Measurements from ENCODE around the gene CUL2. TPM values are rescaled to one million over a fixed set of nuclear protein-coding genes. Genes with fewer than 3 reads are reported as not detected.

The CUL2 gene
- total RNA-seq, 1 donor from 2014 or later = 43.4 TPM

GRCh38 chr10:34967335-34967880 is 122.7 kb downstream of the CUL2 start:
- no peaks in the 10 kb centered on the region for H3K36me3 Mint-ChIP-seq (ENCODE audit: low read depth, unreplicated experiment)
- no peak for DNase-seq (ENCODE audit: low spot score)
- no peak overlapping the region for H3K4me3 Mint-ChIP-seq (ENCODE audit: unreplicated experiment)
- H3K27ac Mint-ChIP-seq (ENCODE audit: unreplicated experiment) = no peak overlapping the region
- TF ChIP-seq, protein P1, sequence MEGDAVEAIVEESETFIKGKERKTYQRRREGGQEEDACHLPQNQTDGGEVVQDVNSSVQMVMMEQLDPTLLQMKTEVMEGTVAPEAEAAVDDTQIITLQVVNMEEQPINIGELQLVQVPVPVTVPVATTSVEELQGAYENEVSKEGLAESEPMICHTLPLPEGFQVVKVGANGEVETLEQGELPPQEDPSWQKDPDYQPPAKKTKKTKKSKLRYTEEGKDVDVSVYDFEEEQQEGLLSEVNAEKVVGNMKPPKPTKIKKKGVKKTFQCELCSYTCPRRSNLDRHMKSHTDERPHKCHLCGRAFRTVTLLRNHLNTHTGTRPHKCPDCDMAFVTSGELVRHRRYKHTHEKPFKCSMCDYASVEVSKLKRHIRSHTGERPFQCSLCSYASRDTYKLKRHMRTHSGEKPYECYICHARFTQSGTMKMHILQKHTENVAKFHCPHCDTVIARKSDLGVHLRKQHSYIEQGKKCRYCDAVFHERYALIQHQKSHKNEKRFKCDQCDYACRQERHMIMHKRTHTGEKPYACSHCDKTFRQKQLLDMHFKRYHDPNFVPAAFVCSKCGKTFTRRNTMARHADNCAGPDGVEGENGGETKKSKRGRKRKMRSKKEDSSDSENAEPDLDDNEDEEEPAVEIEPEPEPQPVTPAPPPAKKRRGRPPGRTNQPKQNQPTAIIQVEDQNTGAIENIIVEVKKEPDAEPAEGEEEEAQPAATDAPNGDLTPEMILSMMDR (IDR thresholded peaks at IDR 0.05; ENCODE audit: unreplicated experiment) = no peak
- H3K9me3 Mint-ChIP-seq (ENCODE audit: unreplicated experiment) = no peaks in the 10 kb centered on the region
- H3K4me1 Mint-ChIP-seq (ENCODE audit: unreplicated experiment) = no peaks in the 10 kb centered on the region
- no peaks in the 10 kb centered on the region for H3K27me3 Mint-ChIP-seq (ENCODE audit: unreplicated experiment)

GRCh38 chr10:34966451-34966850 is 123.7 kb downstream of the CUL2 start:
- H3K4me1 Mint-ChIP-seq (ENCODE audit: unreplicated experiment) = no peaks in the 10 kb centered on the region
- no peaks in the 10 kb centered on the region for H3K27me3 Mint-ChIP-seq (ENCODE audit: unreplicated experiment)
- no peaks in the 10 kb centered on the region for H3K9me3 Mint-ChIP-seq (ENCODE audit: unreplicated experiment)
- no peak overlapping the region for H3K27ac Mint-ChIP-seq (ENCODE audit: unreplicated experiment)
- no peak for DNase-seq (ENCODE audit: low spot score)
- no peaks in the 10 kb centered on the region for H3K36me3 Mint-ChIP-seq (ENCODE audit: low read depth, unreplicated experiment)
- TF ChIP-seq, protein P1 (IDR thresholded peaks at IDR 0.05; ENCODE audit: unreplicated experiment) = no peak
- H3K4me3 Mint-ChIP-seq (ENCODE audit: unreplicated experiment) = no peak overlapping the region

DNA sequence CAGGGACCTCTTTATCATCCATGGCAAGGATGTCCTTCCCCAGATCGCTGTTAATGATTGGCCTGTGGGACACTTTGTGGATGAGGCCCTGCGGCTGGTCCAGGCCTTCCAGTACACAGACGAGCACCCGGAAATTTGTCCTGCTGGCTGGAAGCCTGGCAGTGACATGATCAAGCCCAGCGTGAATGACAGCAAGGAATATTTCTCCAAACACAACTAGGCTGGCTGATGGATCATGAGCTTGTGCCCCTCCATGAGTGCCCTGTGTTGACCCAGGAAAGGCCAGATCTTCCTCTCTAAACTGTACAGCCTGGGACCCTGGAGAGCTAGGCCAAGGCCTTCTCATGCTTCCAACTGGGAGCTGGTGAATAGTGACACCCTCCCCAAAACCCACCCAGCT is 124.1 kb downstream of the CUL2 start:
- Mint-ChIP-seq H3K9me3 (ENCODE audit: unreplicated experiment) (no peaks in the 10 kb centered on the region), H3K4me3 (ENCODE audit: unreplicated experiment) (no peak overlapping the region), H3K4me1 (ENCODE audit: unreplicated experiment) (no peaks in the 10 kb centered on the region), H3K27ac (ENCODE audit: unreplicated experiment) (no peak overlapping the region), H3K27me3 (ENCODE audit: unreplicated experiment) (no peaks in the 10 kb centered on the region), H3K36me3 (ENCODE audit: low read depth, unreplicated experiment) (no peaks in the 10 kb centered on the region)
- no peak for DNase-seq (ENCODE audit: low spot score)
- TF ChIP-seq, protein P1 (IDR thresholded peaks at IDR 0.05; ENCODE audit: unreplicated experiment) = no peak

DNA sequence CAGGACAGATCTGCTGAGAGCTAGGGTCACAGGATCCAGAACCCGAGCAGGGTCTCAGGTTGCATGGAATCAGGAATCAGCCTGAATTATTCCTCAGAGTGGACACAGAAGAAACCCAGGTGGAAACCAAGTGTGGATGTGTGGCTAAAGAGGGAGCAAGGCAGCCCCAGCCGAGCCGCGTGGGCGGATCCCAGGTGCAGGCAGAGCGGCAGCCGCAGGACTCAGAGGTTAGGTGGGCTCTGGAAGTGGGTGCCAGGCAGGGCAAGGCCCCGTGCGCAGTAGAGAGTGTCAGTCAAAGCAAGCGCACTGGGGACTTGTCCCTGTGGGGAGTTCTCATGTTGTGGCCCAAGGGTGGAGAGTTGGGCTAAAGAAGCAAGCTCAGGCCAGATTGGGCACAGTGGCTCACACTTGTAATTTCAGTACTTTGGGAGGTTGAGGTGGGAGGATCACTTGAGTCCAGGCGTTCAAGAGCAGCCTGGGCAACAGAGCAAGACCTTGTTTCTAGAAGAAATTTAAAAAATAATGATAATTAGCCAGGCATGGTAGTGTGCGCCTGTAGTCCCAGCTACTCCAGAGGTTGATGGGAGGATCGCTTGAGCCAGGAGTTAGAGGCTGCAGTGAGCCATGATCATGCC is 125.9 kb downstream of the CUL2 start:
- Mint-ChIP-seq H3K4me1 (ENCODE audit: unreplicated experiment) (no peaks in the 10 kb centered on the region), H3K4me3 (ENCODE audit: unreplicated experiment) (no peak overlapping the region), H3K9me3 (ENCODE audit: unreplicated experiment) (no peaks in the 10 kb centered on the region), H3K27ac (ENCODE audit: unreplicated experiment) (no peak overlapping the region), H3K36me3 (ENCODE audit: low read depth, unreplicated experiment) (no peaks in the 10 kb centered on the region), H3K27me3 (ENCODE audit: unreplicated experiment) (no peaks in the 10 kb centered on the region)
- DNase-seq (ENCODE audit: low spot score) = no peak
- TF ChIP-seq, protein P1 (IDR thresholded peaks at IDR 0.05; ENCODE audit: unreplicated experiment) = no peak

- no peak for DNase-seq (ENCODE audit: low spot score)
- no peaks in the 10 kb centered on the region for H3K27me3 Mint-ChIP-seq (ENCODE audit: unreplicated experiment)
- no peaks in the 10 kb centered on the region for H3K4me1 Mint-ChIP-seq (ENCODE audit: unreplicated experiment)
- H3K4me3 Mint-ChIP-seq (ENCODE audit: unreplicated experiment) = no peak overlapping the region
- no peak overlapping the region for H3K27ac Mint-ChIP-seq (ENCODE audit: unreplicated experiment)
- no peaks in the 10 kb centered on the region for H3K36me3 Mint-ChIP-seq (ENCODE audit: low read depth, unreplicated experiment)
- H3K9me3 Mint-ChIP-seq (ENCODE audit: unreplicated experiment) = no peaks in the 10 kb centered on the region
- TF ChIP-seq, protein P1 (IDR thresholded peaks at IDR 0.05; ENCODE audit: unreplicated experiment) = no peak
Observed at GRCh38 chr10:34962866-34963265, 127.3 kb downstream of the CUL2 start.
